ENCODE data around the gene EFHD1. TPM values are rescaled to one million over a fixed set of nuclear protein-coding genes. Genes with fewer than 3 reads are reported as not detected.

EFHD1 gene
- total RNA-seq, 1 experiment from 2014 or later: not detected

DNA sequence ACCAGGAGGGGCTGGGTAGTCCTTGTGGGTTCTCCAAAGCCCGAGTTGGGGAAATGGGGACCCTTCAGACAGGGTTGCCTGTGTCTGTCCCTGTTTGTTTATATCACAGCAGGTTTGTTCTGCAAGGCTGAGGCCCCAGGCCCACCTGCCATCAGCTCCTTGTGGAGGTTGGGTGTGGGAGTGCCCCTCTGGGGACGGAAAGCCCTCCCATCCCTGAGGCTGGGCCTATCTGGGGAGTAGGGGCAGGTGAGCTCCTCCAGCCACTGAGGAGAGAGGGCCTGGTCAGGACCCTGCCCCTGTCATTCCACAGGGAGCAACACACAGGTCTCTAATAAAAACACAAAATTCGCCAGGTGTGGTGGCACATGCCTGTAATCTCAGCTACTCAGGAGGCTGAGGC, 23.3 kb upstream of the EFHD1 start:
- ChIA-PET POLR2A (interaction anchor here (1.4 kb wide), 1 partner anchor 642 kb away, joined by 3 read pairs; no protein-coding TSS in a partner anchor), CTCF (interaction anchor here (0.6 to 2.4 kb wide), 3 partner anchors 14 to 87 kb away, joined by 4 to 22 read pairs (median 7); partner anchors contain the start of gene GIGYF2)
- intact Hi-C loops (cut with micrococcal nuclease): no loop called here
- peaks cover 5% of the 10 kb centered on the region for H3K36me3 Mint-ChIP-seq (ENCODE audit: insufficient read depth, unreplicated experiment)
- TF ChIP-seq, protein P1, sequence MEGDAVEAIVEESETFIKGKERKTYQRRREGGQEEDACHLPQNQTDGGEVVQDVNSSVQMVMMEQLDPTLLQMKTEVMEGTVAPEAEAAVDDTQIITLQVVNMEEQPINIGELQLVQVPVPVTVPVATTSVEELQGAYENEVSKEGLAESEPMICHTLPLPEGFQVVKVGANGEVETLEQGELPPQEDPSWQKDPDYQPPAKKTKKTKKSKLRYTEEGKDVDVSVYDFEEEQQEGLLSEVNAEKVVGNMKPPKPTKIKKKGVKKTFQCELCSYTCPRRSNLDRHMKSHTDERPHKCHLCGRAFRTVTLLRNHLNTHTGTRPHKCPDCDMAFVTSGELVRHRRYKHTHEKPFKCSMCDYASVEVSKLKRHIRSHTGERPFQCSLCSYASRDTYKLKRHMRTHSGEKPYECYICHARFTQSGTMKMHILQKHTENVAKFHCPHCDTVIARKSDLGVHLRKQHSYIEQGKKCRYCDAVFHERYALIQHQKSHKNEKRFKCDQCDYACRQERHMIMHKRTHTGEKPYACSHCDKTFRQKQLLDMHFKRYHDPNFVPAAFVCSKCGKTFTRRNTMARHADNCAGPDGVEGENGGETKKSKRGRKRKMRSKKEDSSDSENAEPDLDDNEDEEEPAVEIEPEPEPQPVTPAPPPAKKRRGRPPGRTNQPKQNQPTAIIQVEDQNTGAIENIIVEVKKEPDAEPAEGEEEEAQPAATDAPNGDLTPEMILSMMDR (IDR thresholded peaks at IDR 0.05; ENCODE audit: unreplicated experiment): no peak
- H3K27ac Mint-ChIP-seq (ENCODE audit: low read depth, unreplicated experiment): no peak overlapping the region
- no peaks in the 10 kb centered on the region for H3K27me3 Mint-ChIP-seq (ENCODE audit: insufficient read depth, unreplicated experiment)
- BruUV-seq (replicated peaks): no TSS peak
- no peaks in the 10 kb centered on the region for H3K9me3 Mint-ChIP-seq (ENCODE audit: unreplicated experiment)
- DNase-seq (ENCODE audit: unreplicated experiment): no peak
- peaks cover 9% of the 10 kb centered on the region for H3K4me1 Mint-ChIP-seq (ENCODE audit: insufficient read depth, unreplicated experiment)
- no peak overlapping the region for H3K4me3 Mint-ChIP-seq (ENCODE audit: unreplicated experiment)

DNA sequence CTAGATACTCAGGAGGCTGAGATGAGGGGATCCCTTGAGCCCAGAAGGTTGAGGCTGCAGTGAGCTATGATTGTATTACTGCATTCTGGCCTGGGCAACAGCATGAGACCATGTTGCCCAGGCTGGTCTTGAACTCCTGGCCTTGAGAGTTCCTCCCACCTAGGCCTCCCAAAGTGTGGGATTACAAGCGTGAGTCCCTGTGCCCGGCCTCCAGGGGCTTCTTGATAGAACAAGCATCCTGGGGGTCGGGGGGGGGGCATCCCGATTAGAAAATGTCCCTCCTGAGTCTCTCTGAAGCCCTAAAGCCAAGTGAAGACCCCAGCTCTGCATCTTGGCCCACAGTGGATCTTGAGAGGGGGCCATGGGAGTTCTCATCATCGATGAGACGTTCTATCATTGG, 22.3 kb upstream of the EFHD1 start:
- Mint-ChIP-seq H3K9me3 (ENCODE audit: unreplicated experiment) (no peaks in the 10 kb centered on the region), H3K4me1 (ENCODE audit: insufficient read depth, unreplicated experiment) (peaks cover 9% of the 10 kb centered on the region), H3K27me3 (ENCODE audit: insufficient read depth, unreplicated experiment) (no peaks in the 10 kb centered on the region), H3K36me3 (ENCODE audit: insufficient read depth, unreplicated experiment) (peaks cover 5% of the 10 kb centered on the region), H3K4me3 (ENCODE audit: unreplicated experiment) (no peak overlapping the region), H3K27ac (ENCODE audit: low read depth, unreplicated experiment) (no peak overlapping the region)
- BruUV-seq (replicated peaks): no TSS peak
- POLR2A ChIA-PET: interaction anchor here (0.6 to 1.4 kb wide), 2 partner anchors 350 to 641 kb away, joined by 3 read pairs; no protein-coding TSS in a partner anchor
- CTCF ChIA-PET: interaction anchor here (0.5 to 2.4 kb wide), 13 partner anchors 8 to 639 kb away, joined by 3 to 22 read pairs (median 4); partner anchors contain the start of gene GIGYF2
- intact Hi-C loops (cut with micrococcal nuclease): no loop called here
- no peak for DNase-seq (ENCODE audit: unreplicated experiment)
- TF ChIP-seq, protein P1 (IDR thresholded peaks at IDR 0.05; ENCODE audit: unreplicated experiment): no peak

DNA sequence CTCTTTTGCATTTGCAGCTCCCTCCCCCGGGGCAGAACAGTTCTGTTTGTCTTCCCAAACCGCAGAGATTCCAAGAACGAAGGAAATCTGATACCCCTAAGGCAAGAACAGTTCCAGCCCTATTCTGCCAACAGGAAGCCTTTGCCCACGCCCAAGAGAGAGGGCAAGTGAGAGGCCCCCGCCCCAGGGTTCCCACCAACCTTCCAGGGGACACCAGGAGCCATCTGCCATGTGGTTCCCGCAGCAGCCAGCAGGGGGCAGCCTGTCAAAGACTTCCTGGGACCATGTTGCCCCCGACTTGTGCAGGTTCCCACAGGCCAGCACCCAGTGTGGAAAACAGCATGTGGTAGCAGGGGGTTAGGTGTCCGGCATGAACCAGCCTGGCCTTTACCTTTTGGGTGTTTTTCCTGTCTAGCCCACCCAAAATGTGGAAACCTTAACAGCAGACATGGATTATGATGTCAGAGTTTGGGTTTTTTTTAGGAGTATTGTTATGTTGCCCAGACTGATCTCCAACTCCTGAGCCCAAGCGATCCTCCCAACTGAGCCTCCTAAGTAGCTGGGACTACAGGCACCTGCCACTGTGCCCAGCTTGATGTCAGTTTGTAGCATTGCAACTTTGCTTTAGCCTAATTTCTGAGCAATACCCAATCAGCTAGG, 21.7 kb upstream of the EFHD1 start:
- CTCF ChIA-PET: interaction anchor here (0.5 to 2.4 kb wide), 16 partner anchors 8 to 639 kb away, joined by 3 to 22 read pairs (median 4); no protein-coding TSS in a partner anchor
- BruUV-seq (replicated peaks): no TSS peak
- H3K27me3 Mint-ChIP-seq (ENCODE audit: insufficient read depth, unreplicated experiment): no peaks in the 10 kb centered on the region
- peaks cover 5% of the 10 kb centered on the region for H3K36me3 Mint-ChIP-seq (ENCODE audit: insufficient read depth, unreplicated experiment)
- H3K27ac Mint-ChIP-seq (ENCODE audit: low read depth, unreplicated experiment): no peak overlapping the region
- POLR2A ChIA-PET: interaction anchor here (0.6 to 0.7 kb wide), 2 partner anchors 216 to 351 kb away, joined by 3 read pairs; no protein-coding TSS in a partner anchor
- no peak overlapping the region for H3K4me3 Mint-ChIP-seq (ENCODE audit: unreplicated experiment)
- DNase-seq (ENCODE audit: unreplicated experiment): peak; percentile 96
- TF ChIP-seq, protein P1 (IDR thresholded peaks at IDR 0.05; ENCODE audit: unreplicated experiment): peak; percentile 82
- H3K9me3 Mint-ChIP-seq (ENCODE audit: unreplicated experiment): no peaks in the 10 kb centered on the region
- intact Hi-C loops (cut with micrococcal nuclease): no loop called here
- peaks cover 9% of the 10 kb centered on the region for H3K4me1 Mint-ChIP-seq (ENCODE audit: insufficient read depth, unreplicated experiment)

DNA sequence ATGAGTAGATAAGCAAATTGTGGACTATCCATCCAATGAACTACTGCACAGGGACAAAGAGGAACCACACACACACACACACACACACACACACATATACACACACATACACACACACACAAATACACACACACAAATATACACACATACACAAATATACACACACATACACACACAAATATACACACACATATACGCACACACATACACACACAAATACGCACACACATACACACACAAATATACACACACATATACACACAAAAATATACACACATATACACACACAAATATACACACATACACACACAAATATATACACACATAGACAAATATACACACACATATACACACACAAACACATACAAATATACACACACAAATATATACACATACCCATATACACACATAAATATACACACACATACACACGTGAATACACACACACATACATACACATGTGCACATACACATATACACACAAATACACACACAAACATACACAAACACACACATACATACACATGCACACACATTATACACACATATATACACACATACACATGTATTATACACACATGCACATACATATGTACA, 19.8 kb upstream of the EFHD1 start:
- POLR2A ChIA-PET: no interaction called here
- no peak for DNase-seq (ENCODE audit: unreplicated experiment)
- CTCF ChIA-PET: interaction anchor here (0.6 kb wide), 2 partner anchors 23 to 50 kb away, joined by 3 read pairs; no protein-coding TSS in a partner anchor
- H3K9me3 Mint-ChIP-seq (ENCODE audit: unreplicated experiment): no peaks in the 10 kb centered on the region
- intact Hi-C loops (cut with micrococcal nuclease): no loop called here
- TF ChIP-seq, protein P1 (IDR thresholded peaks at IDR 0.05; ENCODE audit: unreplicated experiment): no peak
- peaks cover 5% of the 10 kb centered on the region for H3K36me3 Mint-ChIP-seq (ENCODE audit: insufficient read depth, unreplicated experiment)
- no peak overlapping the region for H3K27ac Mint-ChIP-seq (ENCODE audit: low read depth, unreplicated experiment)
- BruUV-seq (replicated peaks): no TSS peak
- H3K27me3 Mint-ChIP-seq (ENCODE audit: insufficient read depth, unreplicated experiment): no peaks in the 10 kb centered on the region
- H3K4me3 Mint-ChIP-seq (ENCODE audit: unreplicated experiment): no peak overlapping the region
- peaks cover 9% of the 10 kb centered on the region for H3K4me1 Mint-ChIP-seq (ENCODE audit: insufficient read depth, unreplicated experiment)
